ENCODE data around the gene GPR162.

The GPR162 gene

DNA sequence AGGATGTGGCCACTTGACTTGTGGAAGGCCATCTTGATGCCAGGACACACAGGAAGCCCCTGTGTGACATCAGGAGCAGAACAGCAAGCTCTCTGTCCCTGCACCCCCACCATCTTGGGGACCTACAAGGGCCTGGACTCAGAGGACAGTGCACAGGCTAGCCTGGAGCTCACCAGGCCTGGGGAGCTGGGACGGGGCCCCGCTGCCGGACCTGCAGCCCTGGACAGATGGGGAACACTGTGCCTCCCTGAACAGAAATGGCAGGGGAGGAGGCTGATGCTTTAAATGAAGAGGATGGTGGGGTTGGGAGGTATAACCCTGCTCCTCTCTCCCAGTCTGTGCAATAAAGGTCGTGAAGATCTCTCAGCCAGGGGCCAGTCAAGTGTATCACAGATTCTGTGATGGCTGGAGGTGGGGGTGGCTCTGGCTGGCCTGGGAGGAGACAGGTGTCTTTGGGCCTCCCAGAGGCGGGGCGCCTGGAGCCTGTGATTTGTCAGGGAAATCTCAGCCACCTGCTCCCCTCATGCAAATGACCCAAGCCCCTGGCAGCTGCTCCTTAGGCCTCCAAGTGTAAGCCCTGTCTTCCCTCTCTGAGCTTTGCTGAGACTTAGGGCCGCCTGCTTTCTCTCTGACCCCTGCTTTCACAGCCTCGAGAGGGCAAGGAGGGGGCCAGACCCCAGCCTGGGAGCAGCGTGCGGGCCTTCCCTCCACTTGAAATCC lies 18.0 kb downstream of the GPR162 start:
- no peak for DNase-seq

DNA sequence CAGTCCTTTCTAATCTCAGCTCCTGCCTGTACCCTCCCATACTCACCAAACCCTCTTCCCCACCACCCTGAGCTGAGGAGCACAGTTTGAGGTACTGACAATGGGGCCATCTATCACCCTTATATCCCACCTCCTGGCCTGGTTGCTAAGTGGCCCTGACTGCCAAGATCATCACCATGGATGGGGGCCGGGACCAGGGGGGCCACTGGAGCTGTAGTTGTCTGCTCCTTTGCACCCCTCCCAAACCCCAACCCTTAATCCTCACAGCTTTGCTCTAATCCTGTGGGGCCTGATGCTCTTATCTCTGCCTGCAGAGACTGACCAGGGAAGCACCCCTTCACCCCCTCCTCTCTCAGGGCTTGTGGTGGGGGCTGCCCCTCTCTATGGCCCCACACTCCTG lies 18.7 kb downstream of the GPR162 start:
- DNase-seq = no peak

DNA sequence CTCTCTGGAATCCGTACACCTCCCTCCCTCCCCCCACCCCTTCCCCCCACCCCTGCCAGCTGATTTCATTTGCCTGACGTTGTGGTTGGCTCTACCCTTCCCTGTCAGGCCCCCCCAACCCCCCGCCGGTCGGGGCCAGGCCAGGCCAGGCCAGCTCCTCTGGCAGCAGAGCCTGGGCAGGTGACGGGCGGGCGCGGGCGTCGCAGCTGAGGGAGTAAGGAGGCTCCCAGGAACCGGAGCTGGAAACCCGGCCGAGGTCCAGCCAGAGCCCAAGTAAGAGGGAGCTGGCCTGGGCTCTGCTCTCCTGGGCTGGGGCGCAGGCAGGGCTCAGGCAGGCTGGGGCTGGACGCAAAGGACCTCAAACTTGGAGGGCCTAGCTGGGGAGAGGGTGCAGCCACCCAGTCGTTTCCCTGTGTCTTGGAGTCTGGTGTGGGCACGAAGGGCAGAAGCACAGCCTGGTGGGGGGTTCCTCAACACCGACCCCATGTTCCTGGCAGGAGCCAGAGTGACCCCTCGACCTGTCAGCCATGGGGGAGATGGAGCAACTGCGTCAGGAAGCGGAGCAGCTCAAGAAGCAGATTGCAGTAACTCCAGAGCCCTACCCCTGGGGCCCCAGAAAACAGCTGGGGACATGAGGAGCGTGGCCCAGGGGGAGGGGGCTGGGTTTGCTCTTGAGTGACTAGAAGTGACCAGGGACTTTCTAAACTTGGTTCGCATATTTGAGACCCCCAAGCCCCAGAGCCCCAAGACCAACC lies 19.3 kb downstream of the GPR162 start, which contains the start of gene GNB3:
GNB3 (plus strand) TSS at position 165 of the 755 bp plus-strand sequence; CDS start at position 528, 363 bp downstream.
- DNase-seq = no peak

DNA sequence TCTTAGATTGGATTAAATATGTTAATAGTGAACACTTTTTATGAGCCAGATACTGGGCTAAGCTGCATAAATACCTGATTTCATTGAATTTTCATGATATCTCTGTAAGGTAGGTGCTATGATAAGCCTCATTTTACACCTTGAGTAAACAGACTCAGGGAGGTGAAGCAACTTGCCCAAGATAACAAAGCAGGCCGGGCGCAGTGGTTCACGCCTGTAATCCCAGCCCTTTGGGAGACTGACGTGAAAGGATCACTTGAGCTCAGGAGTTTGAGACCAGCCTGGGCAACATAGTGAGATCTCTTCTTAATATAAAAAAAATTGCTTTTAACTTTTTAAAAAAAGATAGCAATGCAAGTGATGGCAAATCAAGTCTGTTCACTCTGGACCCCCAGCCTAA lies 20.5 kb downstream of the GPR162 start:
- DNase-seq = no peak

DNA sequence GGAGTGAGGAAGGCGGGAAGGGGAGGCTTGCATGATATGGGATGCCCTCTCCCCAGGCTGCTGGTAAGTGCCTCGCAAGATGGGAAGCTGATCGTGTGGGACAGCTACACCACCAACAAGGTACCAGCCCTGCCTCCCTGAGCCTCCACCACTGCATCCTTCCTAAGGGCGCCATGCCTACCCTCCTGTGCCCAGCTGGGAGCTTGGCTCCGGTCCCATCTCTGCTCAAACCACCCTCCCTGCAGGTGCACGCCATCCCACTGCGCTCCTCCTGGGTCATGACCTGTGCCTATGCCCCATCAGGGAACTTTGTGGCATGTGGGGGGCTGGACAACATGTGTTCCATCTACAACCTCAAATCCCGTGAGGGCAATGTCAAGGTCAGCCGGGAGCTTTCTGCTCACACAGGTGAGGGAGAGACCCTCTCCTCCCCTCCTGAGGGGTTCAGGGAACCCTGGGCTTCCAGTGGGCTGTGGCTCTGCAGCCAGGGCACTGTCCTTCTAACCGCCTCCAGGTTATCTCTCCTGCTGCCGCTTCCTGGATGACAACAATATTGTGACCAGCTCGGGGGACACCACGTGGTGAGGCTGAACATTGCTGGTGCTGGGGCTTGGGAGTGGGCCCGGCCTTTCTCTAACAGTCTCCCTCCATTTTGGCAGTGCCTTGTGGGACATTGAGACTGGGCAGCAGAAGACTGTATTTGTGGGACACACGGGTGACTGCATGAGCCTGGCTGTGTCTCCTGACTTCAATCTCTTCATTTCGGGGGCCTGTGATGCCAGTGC lies 21.7 kb downstream of the GPR162 start:
- DNase-seq = no peak

DNA sequence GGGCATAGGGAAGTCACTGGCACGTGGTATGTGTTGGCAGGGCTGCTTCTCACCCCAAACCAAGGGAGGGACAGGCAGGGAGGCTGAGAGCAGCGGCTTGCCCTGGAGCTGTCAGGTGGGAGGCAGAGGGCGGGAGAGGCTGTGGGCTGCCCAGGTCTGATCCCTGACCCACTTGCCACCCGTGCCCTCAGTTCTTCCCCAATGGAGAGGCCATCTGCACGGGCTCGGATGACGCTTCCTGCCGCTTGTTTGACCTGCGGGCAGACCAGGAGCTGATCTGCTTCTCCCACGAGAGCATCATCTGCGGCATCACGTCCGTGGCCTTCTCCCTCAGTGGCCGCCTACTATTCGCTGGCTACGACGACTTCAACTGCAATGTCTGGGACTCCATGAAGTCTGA lies 23.8 kb downstream of the GPR162 start:
- DNase-seq = no peak

DNA sequence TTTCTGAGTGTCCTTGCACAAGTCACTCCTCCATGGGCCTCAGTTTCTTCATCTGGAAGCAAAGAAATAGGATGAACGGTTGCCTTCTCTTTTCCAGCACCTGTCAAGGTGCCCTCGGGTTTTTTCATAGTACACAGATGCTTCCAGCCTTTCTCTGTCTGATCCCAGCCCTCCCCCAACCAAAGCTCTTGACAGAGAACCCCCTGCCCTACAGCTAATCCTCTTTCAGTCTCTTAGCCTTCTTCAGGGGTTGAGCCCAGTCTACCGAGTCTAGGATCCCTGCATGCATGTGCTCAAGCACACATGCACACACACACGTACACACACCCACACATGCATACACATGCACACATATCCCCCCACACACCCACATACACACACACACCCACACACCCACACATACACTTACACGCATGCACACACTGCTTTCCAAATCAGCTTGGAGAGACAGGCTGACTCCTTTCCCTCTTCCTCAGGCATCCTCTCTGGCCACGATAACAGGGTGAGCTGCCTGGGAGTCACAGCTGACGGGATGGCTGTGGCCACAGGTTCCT lies 24.8 kb downstream of the GPR162 start:
- DNase-seq = no peak

DNA sequence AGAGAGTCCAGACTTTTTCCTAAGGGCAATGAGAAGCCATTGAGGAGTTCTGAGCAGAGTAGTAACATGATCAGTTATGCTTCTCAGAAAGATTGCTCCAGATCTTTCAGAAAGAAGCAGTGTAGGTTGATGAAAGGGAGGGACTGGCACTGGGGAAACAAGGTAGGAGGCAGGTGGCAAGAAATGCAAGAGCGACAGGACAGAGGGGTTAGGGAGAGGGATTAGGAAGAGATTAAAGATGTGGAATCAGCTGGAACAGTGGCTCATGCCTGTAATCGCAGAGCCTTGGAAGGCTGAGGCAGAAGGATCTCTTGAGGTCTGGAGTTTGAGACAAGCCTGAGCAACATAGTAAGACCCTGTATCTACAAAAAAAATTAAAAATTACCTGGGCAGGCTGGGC lies 26.1 kb downstream of the GPR162 start:
- no peak for DNase-seq

DNA sequence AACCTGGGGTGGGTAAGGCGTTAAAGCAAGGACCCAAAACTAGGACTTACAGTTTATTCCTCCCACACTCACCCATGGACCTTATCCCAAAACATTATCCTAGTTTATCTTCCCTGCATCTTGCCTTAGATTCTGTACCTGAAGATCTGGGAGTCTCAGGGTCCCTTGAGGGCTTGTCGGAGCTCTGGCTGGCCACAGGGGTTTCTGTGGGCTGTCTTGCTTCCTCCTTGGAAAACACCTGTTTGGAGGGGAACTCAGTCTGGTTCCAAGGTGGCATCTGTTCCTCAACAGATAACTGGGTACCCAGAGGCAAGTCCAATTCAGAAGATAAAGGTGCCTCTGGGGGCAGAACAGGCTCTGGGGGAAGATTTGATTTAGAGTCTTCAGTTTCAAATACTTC lies 27.8 kb downstream of the GPR162 start:
- no peak for DNase-seq

DNA sequence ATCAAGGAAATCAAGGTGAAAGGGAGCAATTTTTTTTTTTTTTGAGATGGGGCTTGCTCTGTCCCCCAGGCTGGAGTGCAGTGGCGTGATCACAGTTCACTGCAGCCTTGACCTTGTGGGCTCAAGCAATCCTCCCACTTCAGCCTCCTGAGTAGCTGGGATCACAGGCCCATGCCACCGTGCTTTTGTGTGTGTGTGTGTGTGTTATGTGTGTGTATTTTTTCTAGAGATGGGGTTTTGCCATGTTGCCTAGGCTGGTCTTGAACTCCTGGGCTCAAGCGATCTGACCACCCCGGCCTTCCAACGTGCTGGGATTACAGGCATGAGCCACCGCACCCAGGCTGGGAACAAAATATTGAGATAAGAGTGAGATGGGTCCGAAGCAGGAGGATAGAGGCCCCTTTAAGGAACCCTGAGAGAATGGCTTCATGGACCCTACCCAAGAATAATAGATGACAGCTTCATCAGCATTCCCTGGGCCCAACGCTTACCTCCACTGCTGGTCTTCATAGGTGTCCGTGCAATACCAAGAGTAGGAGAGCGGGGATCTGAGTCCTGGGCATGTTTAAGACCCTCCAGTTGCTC lies 28.4 kb downstream of the GPR162 start:
- no peak for DNase-seq

DNA sequence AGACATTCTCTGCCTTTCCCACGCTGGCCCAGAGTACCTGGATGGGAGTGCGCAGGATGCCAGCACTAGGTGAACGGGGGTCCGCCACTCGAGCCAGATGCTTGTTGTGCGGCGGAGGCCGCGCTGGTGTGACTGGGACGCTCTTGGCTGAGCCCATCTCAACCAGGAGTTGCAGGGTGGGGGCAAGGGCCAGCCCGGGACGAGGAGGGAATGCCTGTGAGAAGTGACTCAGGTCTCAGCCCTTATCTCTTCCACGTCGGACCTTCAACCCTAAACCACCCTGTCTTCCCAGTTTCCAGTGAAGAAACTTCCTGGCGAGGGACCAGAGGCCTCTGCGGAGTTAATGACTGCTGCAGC lies 29.2 kb downstream of the GPR162 start:
- no peak for DNase-seq

DNA sequence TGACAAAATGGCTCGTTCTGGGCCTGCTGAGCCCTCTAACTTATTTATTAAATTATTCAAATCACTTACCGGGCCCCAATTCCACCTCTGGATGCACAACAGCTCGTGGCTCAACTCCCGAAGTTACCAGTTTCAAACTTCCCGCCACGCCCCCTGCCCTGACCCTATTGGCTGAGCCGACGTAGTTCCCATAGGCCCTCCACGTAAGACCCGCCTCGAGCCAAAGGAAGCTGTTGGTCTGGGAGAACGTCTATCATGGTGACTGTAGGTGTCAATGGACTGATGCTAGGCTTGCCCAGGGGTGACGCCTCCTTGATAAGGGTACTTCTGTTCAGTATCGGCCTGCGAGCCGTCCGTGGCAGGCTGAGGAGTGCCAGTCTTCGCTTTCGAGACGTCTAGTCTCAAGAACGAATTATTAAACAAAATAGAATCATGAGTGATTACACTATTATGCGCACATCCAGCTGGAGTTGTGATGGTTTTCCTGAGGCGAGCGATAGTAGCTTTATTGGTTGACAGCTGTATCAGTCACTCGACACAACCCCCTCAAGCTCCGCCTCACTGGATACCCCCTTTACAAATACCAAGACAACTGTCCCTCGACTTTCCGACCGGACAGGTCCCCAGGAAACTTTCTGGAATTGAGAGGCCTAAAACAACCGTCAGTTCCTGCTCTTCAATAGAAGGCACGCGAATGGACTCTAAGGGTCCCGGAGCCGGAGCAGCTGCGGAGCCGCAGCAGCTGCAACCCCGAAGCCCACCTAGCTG lies 29.7 kb downstream of the GPR162 start, which contains the start of gene CDCA3:
CDCA3 (minus strand) TSS at position 134 of the 768 bp plus-strand sequence. CDS start 334 bp downstream, outside the sequence.
- peak; percentile 97 for DNase-seq

DNA sequence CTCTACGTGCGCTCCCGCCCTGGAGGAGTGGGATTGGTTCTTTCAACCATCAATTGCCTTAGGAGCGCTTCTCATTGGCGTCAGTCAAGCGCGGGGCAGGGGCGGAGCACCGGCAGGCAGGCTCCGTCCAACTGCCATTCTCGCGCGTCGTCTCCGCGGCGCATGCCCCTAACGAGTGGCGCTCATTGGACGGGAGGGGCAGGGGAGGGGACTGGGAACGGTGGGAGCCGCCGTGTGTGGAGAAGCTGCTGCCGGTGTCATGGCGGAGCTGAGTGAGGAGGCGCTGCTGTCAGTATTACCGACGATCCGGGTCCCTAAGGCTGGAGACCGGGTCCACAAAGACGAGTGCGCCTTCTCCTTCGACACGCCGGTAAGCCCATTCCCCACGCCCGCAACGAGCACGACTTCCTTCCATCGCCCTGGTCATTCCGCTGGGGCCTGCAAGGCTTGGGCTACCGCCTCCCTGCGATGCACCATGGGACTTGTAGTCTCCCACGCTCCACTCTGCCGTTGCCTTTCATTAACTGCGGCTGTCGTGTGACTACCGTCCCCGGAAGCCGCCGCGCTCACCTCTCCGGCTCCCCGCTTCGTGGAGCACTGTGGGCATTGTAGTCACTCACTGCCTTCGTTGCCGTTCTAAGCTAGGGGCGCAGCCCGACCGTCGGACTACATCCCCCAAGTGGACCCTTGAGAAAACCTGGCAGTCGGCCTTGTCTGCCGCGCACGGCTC lies 30.5 kb downstream of the GPR162 start, which contains the start of gene USP5:
USP5 (plus strand) TSS at position 230 of the 730 bp plus-strand sequence; CDS start at position 260, 30 bp downstream.
- peak; percentile 98 for DNase-seq

DNA sequence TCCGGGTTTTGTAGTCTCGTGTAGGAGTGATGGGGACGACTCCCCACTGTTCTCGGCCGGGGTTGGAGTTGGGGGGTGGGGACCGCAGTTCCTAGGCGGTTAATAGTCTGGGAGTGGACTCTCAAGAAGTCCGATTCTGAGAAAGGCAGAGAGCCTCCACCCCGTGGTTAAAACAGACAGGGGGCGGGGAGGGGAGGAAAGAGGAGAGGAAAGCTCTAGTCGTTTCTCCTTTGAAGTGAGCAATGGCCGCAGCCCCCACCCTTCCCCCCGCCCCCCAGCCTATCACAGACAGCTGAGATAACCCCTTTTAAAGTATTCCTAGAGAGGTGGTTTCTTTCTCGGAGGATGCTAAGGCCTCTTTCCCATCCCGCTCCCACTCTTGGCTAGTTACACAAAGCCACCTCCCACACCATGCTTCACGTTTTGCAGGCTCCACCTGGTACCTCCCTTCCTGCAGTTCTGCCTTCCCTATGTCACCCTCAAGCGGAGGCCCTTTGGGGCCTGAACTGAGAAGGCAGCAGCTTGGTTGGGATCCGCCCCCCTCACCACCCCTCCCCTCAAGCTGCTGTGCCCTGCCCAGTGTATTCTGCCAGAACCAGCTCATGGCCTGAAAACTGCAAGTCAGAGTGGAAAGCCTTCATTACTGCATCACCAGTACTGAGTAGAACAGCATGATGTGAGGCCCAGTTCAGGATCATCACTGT lies 31.2 kb downstream of the GPR162 start:
- DNase-seq = no peak

DNA sequence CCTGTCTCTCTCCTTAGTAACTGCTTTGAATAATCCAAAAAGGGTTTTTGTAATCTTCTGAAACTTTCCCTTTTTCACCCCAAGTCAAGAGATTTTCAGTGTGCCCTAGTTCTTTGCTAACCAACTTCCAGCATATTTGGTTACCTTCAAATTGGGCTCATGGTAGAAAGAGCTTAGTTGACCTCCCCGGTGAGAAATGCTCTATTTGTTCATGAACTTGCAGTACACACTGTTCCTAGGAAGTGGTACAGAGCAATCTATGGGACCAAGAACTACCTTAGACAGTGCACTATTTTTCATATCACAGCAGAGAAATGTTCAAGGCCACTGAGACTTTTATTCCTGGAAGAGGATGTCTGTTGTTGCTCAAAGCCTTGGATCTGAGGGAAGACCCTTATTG lies 32.0 kb downstream of the GPR162 start:
- no peak for DNase-seq

DNA sequence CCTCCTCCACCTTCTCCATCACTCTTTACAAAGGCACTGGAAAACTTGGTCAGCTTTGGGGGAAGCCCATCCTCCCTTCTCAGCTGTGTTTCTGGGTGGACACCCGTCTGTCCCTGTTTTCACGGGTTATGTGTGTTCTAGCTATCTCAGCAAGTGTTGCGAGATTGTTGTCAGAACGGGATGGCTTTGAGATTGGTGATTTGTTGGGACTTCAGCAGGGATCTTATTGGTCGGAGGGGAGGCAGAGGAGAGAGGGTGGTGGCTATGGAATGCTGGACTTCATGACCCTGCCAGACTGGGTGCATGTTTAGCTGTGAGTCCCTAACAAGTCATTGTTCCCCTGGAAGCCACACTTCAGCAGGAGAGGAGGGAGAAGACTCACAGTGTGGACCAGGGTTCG lies 32.4 kb downstream of the GPR162 start:
- no peak for DNase-seq

DNA sequence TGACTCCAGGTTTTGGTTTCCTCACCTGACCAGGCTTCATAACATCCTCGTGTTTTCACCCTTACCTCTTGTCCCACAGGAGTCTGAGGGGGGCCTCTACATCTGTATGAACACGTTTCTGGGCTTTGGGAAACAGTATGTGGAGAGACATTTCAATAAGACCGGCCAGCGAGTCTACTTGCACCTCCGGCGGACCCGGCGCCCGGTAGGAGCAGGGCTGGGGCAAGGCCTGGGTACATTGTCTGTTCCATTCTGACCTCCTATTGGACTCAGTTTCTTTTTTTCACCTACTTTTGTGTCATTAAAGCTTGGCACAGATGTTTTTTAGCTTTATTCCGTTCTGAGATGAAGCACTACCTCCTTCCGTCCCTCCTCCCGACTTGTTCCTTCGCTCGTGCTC lies 33.7 kb downstream of the GPR162 start:
- DNase-seq = no peak

DNA sequence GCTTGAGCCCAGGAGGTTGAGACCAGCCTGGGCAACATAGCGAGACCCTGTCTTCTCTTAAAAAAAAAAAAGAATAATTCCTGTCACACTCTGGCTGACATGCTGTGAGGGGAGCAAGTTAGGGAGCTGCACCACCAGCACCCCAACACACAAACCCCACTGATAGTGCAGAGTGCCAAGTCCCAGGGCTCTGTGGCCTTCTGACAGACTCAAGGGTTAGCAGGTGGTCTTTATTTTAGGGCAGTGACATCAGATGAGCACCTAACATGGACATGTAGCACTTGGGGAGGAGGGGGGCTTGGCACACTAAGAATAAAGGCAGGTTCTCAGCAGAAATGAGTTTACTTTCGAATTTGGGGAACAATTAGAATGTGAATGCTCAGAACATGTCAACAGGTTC lies 37.2 kb downstream of the GPR162 start:
- DNase-seq = no peak

DNA sequence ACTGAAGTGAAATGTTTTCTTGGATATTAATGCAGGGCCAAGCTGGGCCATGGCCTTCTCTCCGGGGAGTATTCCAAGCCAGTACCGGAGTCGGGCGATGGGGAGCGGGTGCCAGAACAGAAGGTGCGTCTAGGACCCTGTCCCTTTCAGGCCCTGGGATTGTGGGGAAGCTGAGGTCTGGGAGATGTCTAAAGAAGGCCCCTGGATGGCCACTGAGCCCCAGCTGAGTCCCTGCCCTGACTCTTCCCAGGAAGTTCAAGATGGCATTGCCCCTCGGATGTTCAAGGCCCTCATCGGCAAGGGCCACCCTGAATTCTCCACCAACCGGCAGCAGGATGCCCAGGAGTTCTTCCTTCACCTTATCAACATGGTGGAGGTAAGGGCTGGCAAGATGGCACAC lies 38.5 kb downstream of the GPR162 start:
- DNase-seq = no peak

DNA sequence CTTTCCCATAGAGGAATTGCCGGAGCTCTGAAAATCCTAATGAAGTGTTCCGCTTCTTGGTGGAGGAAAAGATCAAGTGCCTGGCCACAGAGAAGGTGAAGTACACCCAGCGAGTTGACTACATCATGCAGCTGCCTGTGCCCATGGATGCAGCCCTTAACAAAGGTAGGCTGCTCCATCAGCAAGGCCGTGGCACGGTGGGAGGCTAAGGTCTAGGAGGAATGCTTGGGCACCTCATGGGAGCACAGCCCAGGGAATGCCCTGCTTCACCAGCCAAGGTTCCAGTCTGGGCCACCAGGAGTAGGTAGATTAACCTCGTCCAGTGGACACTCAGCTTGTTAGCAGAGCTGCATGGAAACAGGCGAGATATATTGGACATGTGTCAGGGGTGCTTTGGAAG lies 39.3 kb downstream of the GPR162 start:
- DNase-seq = no peak

DNA sequence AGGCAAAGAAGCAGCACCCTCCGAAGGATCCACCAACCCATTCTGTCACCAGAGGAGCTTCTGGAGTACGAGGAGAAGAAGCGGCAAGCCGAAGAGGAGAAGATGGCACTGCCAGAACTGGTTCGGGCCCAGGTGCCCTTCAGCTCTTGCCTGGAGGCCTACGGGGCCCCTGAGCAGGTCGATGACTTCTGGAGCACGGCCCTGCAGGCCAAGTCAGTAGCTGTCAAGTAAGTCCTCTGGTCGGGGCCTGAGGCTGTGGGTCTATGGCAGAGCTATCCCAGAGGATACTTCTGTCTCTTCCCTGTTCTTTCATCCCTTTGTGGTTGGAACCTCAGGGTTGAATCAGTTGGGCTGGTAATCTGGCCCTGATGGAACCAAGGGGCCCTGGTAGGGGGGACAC lies 39.8 kb downstream of the GPR162 start:
- no peak for DNase-seq
